PC-3 (cell line): ENCODE data around the gene LHFPL2. TPM values are rescaled to one million over a fixed set of nuclear protein-coding genes. Genes with fewer than 3 reads are reported as not detected.
A peak's percentile ranks its signal among the peaks of the same experiment; 100 is the strongest.

ENCODE experiments used
- ATAC-seq: fragments of 200-7000 bp; cut with Tn5 transposase; 2 replicates; pipeline ENCODE4 v1.9.1; 2020; ENCODE audit warnings: mild to moderate bottlenecking, moderate library complexity
- BruUV-seq: library from RNA; stranded (reverse); fragments of 400-500 nt; replicated peaks from 2 replicates; lab custom pipeline; 2021; lab: Mats Ljungman, UMichigan
- CTCF ChIA-PET: fragments of 300-600 bp; sonication (Branson Sonifier 250); formaldehyde crosslinking; loops from one replicate; lab custom pipeline; 2022; ENCODE audit warnings: antibody characterized with exemption; lab: Charles Lee
- POLR2A ChIA-PET: fragments of 300-600 bp; sonication (Branson Sonifier 250); formaldehyde crosslinking; loops from one replicate; lab custom pipeline; 2022; ENCODE audit warnings: antibody characterized with exemption; ENCODE audit not compliant: unreplicated experiment; lab: Charles Lee
- DNase-seq: peaks from one replicate; pipeline ENCODE4 v3.0.0-alpha.2; 2015
- H2AFZ ChIP-seq: fragments of 300-600 bp; sonication (generic); 2 replicates; pipeline ENCODE4 v1.6.0; 2016; ENCODE audit warnings: antibody characterized with exemption, low read length
- H3F3A ChIP-seq: fragments of 300-600 bp; sonication (generic); one replicate; pipeline ENCODE4 v1.6.0; 2017; ENCODE audit warnings: antibody characterized with exemption, low read length, control low read depth, mild to moderate bottlenecking; ENCODE audit not compliant: unreplicated experiment
- H3K27ac ChIP-seq: fragments of 300-600 bp; sonication (generic); 2 replicates; pipeline ENCODE4 v1.5.1; 2016; ENCODE audit warnings: mild to moderate bottlenecking, low read length
- H3K27me3 ChIP-seq: fragments of 300-600 bp; sonication (generic); 2 replicates; pipeline ENCODE4 v1.6.1; 2016; ENCODE audit warnings: low read length, mixed read lengths
- H3K36me3 ChIP-seq: fragments of 300-600 bp; sonication (generic); 2 replicates; pipeline ENCODE4 v1.6.1; 2016; ENCODE audit warnings: low read depth, mixed run types, low read length, mixed read lengths
- H3K4me1 ChIP-seq: fragments of 300-600 bp; sonication (generic); 2 replicates; pipeline ENCODE4 v1.5.1; 2016; ENCODE audit warnings: low read length; ENCODE audit not compliant: insufficient read depth
- H3K4me2 ChIP-seq: fragments of 300-600 bp; sonication (generic); 2 replicates; pipeline ENCODE4 v1.6.0; 2016; ENCODE audit warnings: low read length
- H3K4me3 ChIP-seq: fragments of 300-600 bp; sonication (generic); 2 replicates; pipeline ENCODE4 v1.5.1; 2016; ENCODE audit warnings: mild to moderate bottlenecking, low read length, mixed read lengths
- H3K79me2 ChIP-seq: fragments of 300-600 bp; sonication (generic); 2 replicates; pipeline ENCODE4 v1.6.1; 2017; ENCODE audit warnings: low read length, mixed read lengths
- H3K9ac ChIP-seq: fragments of 300-600 bp; sonication (generic); 2 replicates; pipeline ENCODE4 v1.6.0; 2016; ENCODE audit warnings: mild to moderate bottlenecking, low read length
- H3K9me2 ChIP-seq: fragments of 300-600 bp; sonication (generic); replicated peaks from 2 replicates; pipeline ENCODE4 v1.6.1; 2016; ENCODE audit warnings: mixed run types, low read length, mixed read lengths
- H3K9me3 ChIP-seq: fragments of 300-600 bp; sonication (generic); 2 replicates; pipeline ENCODE4 v1.6.1; 2016; ENCODE audit warnings: low read length, mixed read lengths
- H4K20me1 ChIP-seq: fragments of 300-600 bp; sonication (generic); 2 replicates; pipeline ENCODE4 v1.6.1; 2016; ENCODE audit warnings: low read length, mixed read lengths
- CTCF ChIP-seq: fragments of 300-600 bp; sonication (generic); conservative IDR thresholded peaks from 2 replicates; pipeline ENCODE4 v1.5.1; 2017; ENCODE audit warnings: antibody characterized with exemption, low read depth, mild to moderate bottlenecking, low read length
- EZH2 ChIP-seq: fragments of 300-600 bp; sonication (generic); IDR thresholded peaks from one replicate; pipeline ENCODE4 v1.6.1; 2017; ENCODE audit warnings: antibody characterized with exemption, mild to moderate bottlenecking, low read length; ENCODE audit not compliant: unreplicated experiment
- EZH2phosphoT487 ChIP-seq: fragments of 300-600 bp; sonication (generic); IDR thresholded peaks from 2 replicates; pipeline ENCODE4 v1.6.1; 2018; ENCODE audit warnings: mild to moderate bottlenecking, antibody characterized with exemption, low read length, borderline replicate concordance
- intact Hi-C: fragments of 100-400 bp; cut with micrococcal nuclease; formaldehyde crosslinking; loops from 2 replicates; pipeline ENCODE4 v1.9.0; 2023
- total RNA-seq: library from RNA; depleted of rRNA; stranded (reverse); fragments of >200 nt; gene quantifications from 2 replicates; pipeline ENCODE4 v1.2.3, GENCODE V29; 2014

Gene LHFPL2
- total RNA-seq, 1 experiment from 2014 or later: 21.7 TPM

DNA sequence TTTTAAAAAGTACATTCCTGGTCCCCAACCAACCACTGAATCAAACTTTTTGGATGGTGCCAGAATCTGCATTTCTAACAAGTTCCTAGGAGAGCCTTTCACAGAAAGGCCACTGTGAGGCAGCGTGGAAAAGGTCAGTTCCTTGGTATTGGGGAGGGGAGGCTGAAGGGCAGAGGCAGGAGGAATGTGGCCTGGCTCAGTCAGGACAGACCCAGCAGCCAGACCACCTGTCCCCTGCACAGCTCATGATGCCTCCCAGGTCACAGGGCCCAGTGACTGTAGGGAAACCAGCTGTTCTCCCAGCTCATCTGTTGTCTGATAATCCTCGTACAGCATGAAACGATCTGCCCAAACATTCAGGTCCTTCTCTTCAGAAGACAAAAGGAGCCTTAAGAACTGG lies 132.9 kb downstream of the LHFPL2 start:
- Histone ChIP-seq H3K4me3 (no peak overlapping the region), H4K20me1 (no peaks in the 10 kb centered on the region), H3K27me3 (no peaks in the 10 kb centered on the region), H3K27ac (peak overlapping the region; percentile 99), H3K9ac (peak overlapping the region; percentile 60), H2AFZ (no peak overlapping the region), H3K9me2 (no peaks in the 10 kb centered on the region), H3K36me3 (no peaks in the 10 kb centered on the region), H3K79me2 (peaks cover 7% of the 10 kb centered on the region; the same call in 1 of the 2 replicates), H3F3A (no peaks in the 10 kb centered on the region), H3K4me1 (peaks cover 51% of the 10 kb centered on the region), H3K4me2 (peak overlapping the region; percentile 79; the same call in 1 of the 2 replicates), H3K9me3 (no peaks in the 10 kb centered on the region)
- BruUV-seq: no TSS peak
- ATAC-seq: no peak
- ChIA-PET POLR2A (no interaction called here), CTCF (no interaction called here)
- no peak for DNase-seq
- intact Hi-C loops: no loop called here
- TF ChIP-seq EZH2: no peak
- peak; percentile 12; the same call in 1 of the 2 replicates for TF ChIP-seq CTCF

- ATAC-seq (peak; percentile 59), DNase-seq (peak; percentile 79)
- Histone ChIP-seq H3K79me2 (peaks cover 12% of the 10 kb centered on the region), H3K27me3 (no peaks in the 10 kb centered on the region), H3K9ac (peak overlapping the region; percentile 75), H3K4me2 (peak overlapping the region; percentile 79), H3K36me3 (no peaks in the 10 kb centered on the region), H3K9me3 (no peaks in the 10 kb centered on the region), H2AFZ (no peak overlapping the region), H3K27ac (peak overlapping the region; percentile 99), H3K4me3 (peak overlapping the region; percentile 18; the same call in 1 of the 2 replicates), H3K9me2 (no peaks in the 10 kb centered on the region), H3F3A (no peaks in the 10 kb centered on the region), H3K4me1 (peaks cover 54% of the 10 kb centered on the region), H4K20me1 (0 out of 2 replicates have a peak, but pooled peaks cover 2% of the 10 kb centered on the region)
- intact Hi-C loops: no loop called here
- BruUV-seq: TSS peak; percentile 30
- POLR2A ChIA-PET: interaction anchor here (0.5 to 0.6 kb wide), 2 partner anchors 99 to 154 kb away, joined by 3 to 4 read pairs; no protein-coding TSS in a partner anchor
- CTCF ChIA-PET: no interaction called here
- TF ChIP-seq CTCF: no peak
- TF ChIP-seq EZH2: no peak
- no peak for TF ChIP-seq EZH2phosphoT487
Measured at GRCh38 chr5:78514427-78515330, 133.9 kb downstream of the LHFPL2 start.

DNA sequence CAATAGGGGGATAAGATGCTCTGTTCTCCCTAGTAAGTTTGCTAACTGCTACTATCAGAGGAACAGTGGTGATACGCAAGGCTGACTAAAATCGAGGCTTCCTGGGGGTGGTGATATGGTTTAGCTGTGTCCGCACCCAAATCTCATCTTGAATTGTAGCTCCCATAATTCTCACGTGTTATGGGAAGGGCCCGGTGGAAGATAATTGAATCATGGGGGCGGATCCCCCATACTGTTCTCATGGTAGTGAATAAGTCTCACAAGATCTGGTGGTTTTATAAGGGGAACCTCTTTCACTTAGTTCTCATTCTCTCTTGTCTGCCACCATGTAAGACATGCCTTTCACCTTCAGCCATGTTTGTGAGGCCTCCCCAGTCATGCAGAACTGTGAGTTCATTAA lies 135.1 kb downstream of the LHFPL2 start:
- no peaks in the 10 kb centered on the region for H3K36me3 ChIP-seq
- TF ChIP-seq EZH2: no peak
- no peak for TF ChIP-seq CTCF
- no peak for TF ChIP-seq EZH2phosphoT487
- no peaks in the 10 kb centered on the region for H3K9me2 ChIP-seq
- DNase-seq (no peak), ATAC-seq (no peak)
- 0 out of 2 replicates have a peak, but pooled peaks cover 6% of the 10 kb centered on the region for H4K20me1 ChIP-seq
- H3K9me3 ChIP-seq: no peaks in the 10 kb centered on the region
- POLR2A ChIA-PET: no interaction called here
- H3K79me2 ChIP-seq: peaks cover 24% of the 10 kb centered on the region
- BruUV-seq: no TSS peak
- peak overlapping the region; percentile 99 for H3K27ac ChIP-seq
- intact Hi-C loops: no loop called here
- CTCF ChIA-PET: no interaction called here
- H3K4me3 ChIP-seq: no peak overlapping the region
- H3K4me2 ChIP-seq: no peak overlapping the region
- peak overlapping the region; percentile 75; the same call in 1 of the 2 replicates for H3K9ac ChIP-seq
- peaks cover 54% of the 10 kb centered on the region for H3K4me1 ChIP-seq
- H3K27me3 ChIP-seq: no peaks in the 10 kb centered on the region
- H2AFZ ChIP-seq: no peak overlapping the region
- no peaks in the 10 kb centered on the region for H3F3A ChIP-seq
